ENCODE results near the gene LONP2. TPM values are rescaled to one million over a fixed set of nuclear protein-coding genes. Genes with fewer than 3 reads are reported as not detected.

Gene LONP2
- total and polyA plus RNA-seq, 9 of the 15 experiments (the other 6 are each of a cell fraction or from before 2014, with no cell fraction given), result 8.1 to 41.2 (median 25.6) TPM

DNA sequence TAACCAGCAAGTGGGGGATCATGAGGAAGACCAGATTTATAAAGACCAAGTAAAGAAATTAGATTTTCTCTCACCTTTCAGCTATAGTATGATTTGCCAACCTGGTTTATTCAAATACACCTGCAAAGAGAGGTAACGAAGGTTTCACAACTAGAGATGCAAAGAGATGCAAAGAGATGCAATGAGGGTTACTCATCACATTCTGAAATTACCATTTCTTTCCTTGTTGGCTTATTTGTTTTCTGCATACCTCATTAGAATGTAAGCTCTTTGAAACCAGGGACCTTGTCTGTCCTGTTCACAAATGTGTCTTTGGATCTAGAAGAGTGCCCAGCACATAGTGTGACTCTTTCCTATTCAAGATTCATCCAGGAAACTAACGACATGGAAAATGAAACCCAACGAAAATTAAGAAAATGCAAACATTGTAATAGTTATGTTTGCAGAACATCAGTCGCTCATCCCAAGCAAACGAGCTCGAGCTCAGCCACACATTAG is 9.0 kb upstream of the LONP2 start (continued):
- no peak for TF ChIP-seq CC2D1A (IDR thresholded peaks at IDR 0.05)
- TF ChIP-seq ZNF507 (tag; conservative IDR thresholded peaks at IDR 0.05), result no peak

DNA sequence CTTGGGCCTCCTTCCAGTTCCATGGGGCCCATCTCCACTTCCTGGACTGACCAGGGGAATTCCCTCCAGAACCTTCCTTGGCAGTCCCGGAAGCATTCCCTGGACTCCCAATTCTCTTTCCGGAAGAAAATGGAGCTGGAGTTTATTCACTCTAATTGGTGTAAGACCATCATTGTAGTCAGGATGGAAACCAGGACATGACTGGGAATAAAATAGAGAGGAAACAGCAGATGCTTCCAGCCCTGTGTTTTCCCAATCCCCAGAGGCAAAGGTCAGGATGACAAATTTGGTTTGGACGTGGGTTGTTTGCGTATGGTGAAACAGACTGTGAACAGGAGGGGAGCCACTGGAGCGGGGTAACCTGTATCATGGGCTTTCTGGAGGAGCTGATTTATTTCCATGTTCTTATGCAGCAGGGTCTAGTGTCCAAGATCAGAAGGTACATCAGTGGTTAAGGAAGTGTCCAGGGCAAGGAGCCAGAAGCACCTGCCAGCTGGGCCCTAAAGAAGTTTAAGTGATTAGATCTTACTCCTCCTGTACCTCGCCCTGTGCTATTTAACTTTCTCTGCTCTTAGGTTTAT is 8.5 kb upstream of the LONP2 start:
- H3K27me3 ChIP-seq (ENCODE audit: control insufficient read depth in 2 of 2, insufficient read depth in 2 of 2, low read length in 2 of 2), result peaks cover 0 to 10% of the 10 kb centered on the region in 2 experiments; a peak in 2 of 5 replicates
- CTCF ChIA-PET (ENCODE audit: low intra/inter-chr PET ratio), result no interaction called here
- FAIRE-seq, result no peak
- H3K36me3 ChIP-seq (ENCODE audit: control insufficient read depth, insufficient read depth, low read length), result no peaks in the 10 kb centered on the region
- no TSS peak for BruUV-seq (replicated peaks)
- in situ Hi-C loops (cut with MboI) (no loop called here), intact Hi-C loops (cut with micrococcal nuclease) (loop anchor here (10.0 kb wide), 2 partner anchors 199 to 299 kb away; no protein-coding TSS in a partner anchor)
- TF ChIP-seq ZKSCAN8 (CRISPR knock-in tag; IDR thresholded peaks at IDR 0.05), result no peak
- no peak for TF ChIP-seq NR2C2 (CRISPR knock-in tag; IDR thresholded peaks at IDR 0.05)
- TF ChIP-seq NR2C2 (tag; IDR thresholded peaks at IDR 0.05), result 0 out of 2 replicates have a peak, but pooled peaks have one; percentile 14
- TF ChIP-seq, protein P1, sequence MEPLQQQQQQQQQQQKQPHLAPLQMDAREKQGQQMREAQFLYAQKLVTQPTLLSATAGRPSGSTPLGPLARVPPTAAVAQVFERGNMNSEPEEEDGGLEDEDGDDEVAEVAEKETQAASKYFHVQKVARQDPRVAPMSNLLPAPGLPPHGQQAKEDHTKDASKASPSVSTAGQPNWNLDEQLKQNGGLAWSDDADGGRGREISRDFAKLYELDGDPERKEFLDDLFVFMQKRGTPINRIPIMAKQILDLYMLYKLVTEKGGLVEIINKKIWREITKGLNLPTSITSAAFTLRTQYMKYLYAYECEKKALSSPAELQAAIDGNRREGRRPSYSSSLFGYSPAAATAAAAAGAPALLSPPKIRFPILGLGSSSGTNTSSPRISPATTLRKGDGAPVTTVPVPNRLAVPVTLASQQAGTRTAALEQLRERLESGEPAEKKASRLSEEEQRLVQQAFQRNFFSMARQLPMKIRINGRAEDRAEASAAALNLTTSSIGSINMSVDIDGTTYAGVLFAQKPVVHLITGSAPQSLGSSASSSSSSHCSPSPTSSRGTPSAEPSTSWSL (CRISPR knock-in tag; IDR thresholded peaks at IDR 0.05; ENCODE audit: borderline replicate concordance), result no peak
- POLR2A ChIA-PET, result interaction anchor here (0.9 kb wide), 1 partner anchor 9 kb away, joined by 3 read pairs; no protein-coding TSS in a partner anchor
- no peaks in the 10 kb centered on the region for H3K79me2 ChIP-seq (ENCODE audit: control insufficient read depth, insufficient read depth, low read length)
- 7% methylated on average over 6 of the region's 6 CpGs for WGBS (ENCODE audit: insufficient coverage, low coverage, missing lambda C conversion rate)
- no peak overlapping the region for H3K27ac ChIP-seq (ENCODE audit: extremely low read depth, low read depth, low read length)
- no peaks in the 10 kb centered on the region for H4K20me1 ChIP-seq (replicated peaks; ENCODE audit: control insufficient read depth, insufficient read depth, low read length)
- no peak for DNase-seq (ENCODE audit: extremely low read depth in 1 of 4, low spot score in 3 of 4)
- ATAC-seq, result no peak
- peaks cover 4% of the 10 kb centered on the region; the same call in 1 of the 2 replicates for H3K9me3 ChIP-seq (replicated peaks; ENCODE audit: control insufficient read depth, insufficient read depth, low read depth, low read length)
- H3K9ac ChIP-seq (ENCODE audit: insufficient read depth in 1 of 2, low read depth in 2 of 2, low read length in 2 of 2), result no peak overlapping the region
- no peaks in the 10 kb centered on the region for H3K9me1 ChIP-seq (ENCODE audit: control insufficient read depth, insufficient read depth, low read length)
- H3K4me3 ChIP-seq, result no peak overlapping the region
- H3K4me2 ChIP-seq (ENCODE audit: insufficient read depth, low read length), result no peak overlapping the region
- H2AFZ ChIP-seq (ENCODE audit: low read depth, low read length), result no peak overlapping the region
- H3K4me1 ChIP-seq (replicated peaks in 1 of 2; ENCODE audit: control insufficient read depth in 2 of 2, insufficient read depth in 2 of 2, low read length in 2 of 2), result no peaks in the 10 kb centered on the region
